Hepatocyte (in vitro differentiated cells): ENCODE measurements around the gene ZNF544.

Source experiments
- CTCF ChIP-seq: fragments of 200-600 bp; sonication (generic); IDR thresholded peaks from 2 replicates; pipeline ENCODE4 v1.5.1; 2016; ENCODE audit warnings: antibody characterized with exemption, mild to moderate bottlenecking; ENCODE audit not compliant: poor library complexity
- EZH2 ChIP-seq: fragments of 200-600 bp; sonication (generic); IDR thresholded peaks from 2 replicates; pipeline ENCODE4 v1.6.1; 2016; ENCODE audit warnings: antibody characterized with exemption, mild to moderate bottlenecking, borderline replicate concordance
- EZH2phosphoT487 ChIP-seq: fragments of 200-600 bp; sonication (generic); IDR thresholded peaks from one replicate; pipeline ENCODE4 v1.6.1; 2018; ENCODE audit warnings: antibody characterized with exemption, mild to moderate bottlenecking, low read depth, moderate library complexity; ENCODE audit not compliant: unreplicated experiment, severe bottlenecking

GRCh38 chr19:58209577-58209976, 19.1 kb upstream of the ZNF544 start:
- TF ChIP-seq EZH2: no peak
- no peak for TF ChIP-seq CTCF
- TF ChIP-seq EZH2phosphoT487: no peak
